ENCODE measurements around the gene CCDC149. TPM values are rescaled to one million over a fixed set of nuclear protein-coding genes. Genes with fewer than 3 reads are reported as not detected.

The CCDC149 gene
- total RNA-seq, 2 donors from 2014 or later = 13.3 to 13.5 TPM

GRCh38 chr4:24933684-24934275, 20.9 kb upstream of the CCDC149 start:
- Histone ChIP-seq H3K9ac (ENCODE audit: low read depth in 2 of 2, low read length in 2 of 2) (no peak overlapping the region), H3K4me3 (no peak overlapping the region), H3K36me3 (no peaks in the 10 kb centered on the region), H3K27me3 (no peaks in the 10 kb centered on the region), H3K9me3 (no peaks in the 10 kb centered on the region), H3K4me1 (no peaks in the 10 kb centered on the region), H3K27ac (no peak overlapping the region)
- no peak for DNase-seq
- TF ChIP-seq CTCF (IDR thresholded peaks at IDR 0.05) = no peak
- intact Hi-C loops (cut with DNase I) = no loop called here

DNA sequence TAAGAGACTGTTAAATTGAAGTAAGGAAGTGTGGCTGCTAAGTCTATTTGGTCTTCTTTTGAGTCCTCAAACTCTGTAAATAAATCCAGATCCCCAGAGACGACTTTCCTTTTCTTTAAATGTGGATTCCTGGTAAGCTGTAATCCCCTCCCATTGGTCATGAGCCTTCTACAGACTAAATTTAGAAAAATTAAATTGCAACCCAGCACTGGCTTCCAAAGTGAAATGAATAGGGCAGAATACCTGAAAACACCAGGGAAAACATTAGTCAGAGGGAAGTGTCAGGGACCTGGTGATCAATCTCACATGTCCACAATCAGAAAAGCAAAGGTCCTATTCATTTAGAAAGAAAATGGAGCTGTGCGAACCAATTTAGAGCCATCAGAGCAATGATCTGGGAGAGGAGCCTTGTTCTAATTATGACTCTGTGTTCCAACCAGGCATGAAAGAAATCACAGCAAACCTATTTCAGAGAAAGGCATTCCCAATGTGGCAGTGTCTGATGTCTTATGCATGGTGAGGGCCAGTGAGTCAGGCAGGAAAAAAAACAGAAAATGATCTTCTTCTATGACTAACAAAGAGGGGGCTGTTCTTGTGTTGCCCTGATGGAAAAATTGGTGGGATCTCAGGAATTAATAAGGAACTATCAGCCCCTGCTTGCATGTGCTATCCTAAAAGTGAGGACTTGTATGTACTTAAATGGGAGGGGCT, 19.8 kb upstream of the CCDC149 start:
- no peak overlapping the region for H3K9ac ChIP-seq (ENCODE audit: low read depth in 2 of 2, low read length in 2 of 2)
- H3K4me3 ChIP-seq = no peak overlapping the region
- no peak for TF ChIP-seq CTCF (IDR thresholded peaks at IDR 0.05)
- no peaks in the 10 kb centered on the region for H3K36me3 ChIP-seq
- intact Hi-C loops (cut with DNase I) = no loop called here
- H3K27me3 ChIP-seq = no peaks in the 10 kb centered on the region
- no peaks in the 10 kb centered on the region for H3K9me3 ChIP-seq
- no peak for DNase-seq
- no peaks in the 10 kb centered on the region for H3K4me1 ChIP-seq
- H3K27ac ChIP-seq = no peak overlapping the region

GRCh38 chr4:24930151-24930550, 17.3 kb upstream of the CCDC149 start:
- no peak for TF ChIP-seq CTCF (IDR thresholded peaks at IDR 0.05)
- no peaks in the 10 kb centered on the region for H3K36me3 ChIP-seq
- no peaks in the 10 kb centered on the region for H3K9me3 ChIP-seq
- H3K27ac ChIP-seq = no peak overlapping the region
- no peaks in the 10 kb centered on the region for H3K27me3 ChIP-seq
- no peak overlapping the region for H3K4me3 ChIP-seq
- DNase-seq = no peak
- H3K9ac ChIP-seq (ENCODE audit: low read depth in 2 of 2, low read length in 2 of 2) = no peak overlapping the region
- intact Hi-C loops (cut with DNase I) = no loop called here
- no peaks in the 10 kb centered on the region for H3K4me1 ChIP-seq

GRCh38 chr4:24928708-24929107, 15.9 kb upstream of the CCDC149 start:
- Histone ChIP-seq H3K9me3 (no peaks in the 10 kb centered on the region), H3K27me3 (no peaks in the 10 kb centered on the region), H3K4me3 (no peak overlapping the region), H3K36me3 (no peaks in the 10 kb centered on the region), H3K9ac (ENCODE audit: low read depth in 2 of 2, low read length in 2 of 2) (no peak overlapping the region), H3K4me1 (no peaks in the 10 kb centered on the region), H3K27ac (no peak overlapping the region)
- DNase-seq = no peak
- intact Hi-C loops (cut with DNase I) = no loop called here
- no peak for TF ChIP-seq CTCF (IDR thresholded peaks at IDR 0.05)

DNA sequence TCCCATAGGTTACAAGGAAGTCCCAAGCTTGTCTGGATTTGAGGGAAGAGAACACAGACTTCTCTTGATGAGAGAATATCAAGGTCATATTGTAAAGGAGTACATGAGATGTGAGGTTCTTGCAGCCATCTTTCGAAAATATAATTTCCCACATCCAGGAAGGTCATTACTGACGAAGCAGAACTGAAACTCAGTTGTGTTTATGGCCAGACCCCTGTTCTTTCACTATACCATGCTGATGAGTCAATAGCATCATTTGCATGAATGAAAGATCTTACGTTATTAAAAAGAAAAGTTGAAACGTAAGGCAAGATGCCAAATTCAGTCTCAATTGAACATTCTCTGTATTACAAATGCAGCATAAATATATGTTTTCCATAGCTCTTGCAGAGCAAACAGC, 14.2 kb upstream of the CCDC149 start:
- no peaks in the 10 kb centered on the region for H3K9me3 ChIP-seq
- DNase-seq = no peak

More for the DNA sequence above, 14.2 kb upstream of the CCDC149 start:
- no peak overlapping the region for H3K27ac ChIP-seq
- no peaks in the 10 kb centered on the region for H3K4me1 ChIP-seq
- intact Hi-C loops (cut with DNase I) = no loop called here
- no peak overlapping the region for H3K9ac ChIP-seq (ENCODE audit: low read depth in 2 of 2, low read length in 2 of 2)
- H3K4me3 ChIP-seq = no peak overlapping the region
- no peaks in the 10 kb centered on the region for H3K27me3 ChIP-seq
- H3K36me3 ChIP-seq = no peaks in the 10 kb centered on the region
- TF ChIP-seq CTCF (IDR thresholded peaks at IDR 0.05) = no peak
